Fibroblast of gingiva (primary cell): ENCODE data around the gene RNASE8.

Experiments
- DNase-seq: peaks from one replicate; pipeline ENCODE4 v3.0.0-alpha.2; 2011; ENCODE audit warnings: low read depth

Gene RNASE8

GRCh38 chr14:21106498-21107282 lies 49.1 kb downstream of the RNASE8 start:
- DNase-seq = peak; percentile 72

GRCh38 chr14:21107283-21107800 lies 49.7 kb downstream of the RNASE8 start:
- peak; percentile 14 for DNase-seq
